Erythroblast (primary cell): ENCODE results near the gene GLI3.

Source experiments
- GATA1 ChIP-seq: IDR thresholded peaks from 2 replicates; pipeline ENCODE4 v1.6.1; 2011; ENCODE audit warnings: low read depth, mild to moderate bottlenecking, control low read depth, low read length, moderate library complexity
- POLR2A ChIP-seq: IDR thresholded peaks from 2 replicates; pipeline ENCODE4 v1.6.1; 2011; ENCODE audit warnings: mild to moderate bottlenecking, low read length

DNA sequence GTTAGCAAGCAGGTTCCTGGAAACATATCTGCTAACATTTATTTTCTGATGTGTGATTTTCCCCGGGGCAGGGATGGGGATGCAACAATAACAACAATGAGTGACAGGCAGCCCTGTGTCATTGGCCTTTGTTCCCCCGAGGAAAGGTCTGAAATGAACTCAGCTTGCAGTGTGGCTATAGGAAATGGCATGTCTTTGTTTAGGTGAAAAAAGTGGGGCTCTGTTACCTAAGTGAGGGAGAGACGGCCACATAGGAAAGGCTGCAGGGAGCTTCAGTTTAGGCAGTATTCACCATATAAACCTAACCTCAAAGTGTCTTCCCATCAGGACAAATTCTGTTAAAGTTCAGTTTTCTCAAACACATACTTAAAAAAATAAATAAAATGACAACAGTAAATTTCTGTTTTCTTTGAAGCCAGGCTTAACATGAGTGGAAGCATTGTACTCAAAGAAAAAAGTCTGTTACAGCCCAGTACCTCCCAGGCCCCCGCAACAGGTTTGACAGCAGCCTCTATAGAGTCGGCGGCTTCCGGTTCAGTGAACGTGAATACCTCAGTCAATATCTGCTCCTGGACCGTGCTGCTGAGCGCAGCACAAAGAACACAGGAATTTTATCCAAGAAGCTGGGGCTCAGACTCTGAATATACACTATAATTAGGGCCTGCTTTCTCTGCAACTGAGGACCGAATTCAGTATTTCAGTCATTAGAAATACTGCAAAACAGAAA is 168.3 kb downstream of the GLI3 start:
- no peak for TF ChIP-seq POLR2A
- TF ChIP-seq GATA1, result no peak
